Stimulated activated CD8-positive, alpha-beta memory T cell treated with anti-CD3 and anti-CD28 coated beads, Interleukin-15, amount 100 ng/mL, for 24 hours (primary cell): ENCODE measurements around the gene DBN1.

Experiments used
- DNase-seq: peaks from one replicate; pipeline ENCODE4 v3.0.0-alpha.2; 2020; ENCODE audit warnings: low read depth

The DBN1 gene

DNA sequence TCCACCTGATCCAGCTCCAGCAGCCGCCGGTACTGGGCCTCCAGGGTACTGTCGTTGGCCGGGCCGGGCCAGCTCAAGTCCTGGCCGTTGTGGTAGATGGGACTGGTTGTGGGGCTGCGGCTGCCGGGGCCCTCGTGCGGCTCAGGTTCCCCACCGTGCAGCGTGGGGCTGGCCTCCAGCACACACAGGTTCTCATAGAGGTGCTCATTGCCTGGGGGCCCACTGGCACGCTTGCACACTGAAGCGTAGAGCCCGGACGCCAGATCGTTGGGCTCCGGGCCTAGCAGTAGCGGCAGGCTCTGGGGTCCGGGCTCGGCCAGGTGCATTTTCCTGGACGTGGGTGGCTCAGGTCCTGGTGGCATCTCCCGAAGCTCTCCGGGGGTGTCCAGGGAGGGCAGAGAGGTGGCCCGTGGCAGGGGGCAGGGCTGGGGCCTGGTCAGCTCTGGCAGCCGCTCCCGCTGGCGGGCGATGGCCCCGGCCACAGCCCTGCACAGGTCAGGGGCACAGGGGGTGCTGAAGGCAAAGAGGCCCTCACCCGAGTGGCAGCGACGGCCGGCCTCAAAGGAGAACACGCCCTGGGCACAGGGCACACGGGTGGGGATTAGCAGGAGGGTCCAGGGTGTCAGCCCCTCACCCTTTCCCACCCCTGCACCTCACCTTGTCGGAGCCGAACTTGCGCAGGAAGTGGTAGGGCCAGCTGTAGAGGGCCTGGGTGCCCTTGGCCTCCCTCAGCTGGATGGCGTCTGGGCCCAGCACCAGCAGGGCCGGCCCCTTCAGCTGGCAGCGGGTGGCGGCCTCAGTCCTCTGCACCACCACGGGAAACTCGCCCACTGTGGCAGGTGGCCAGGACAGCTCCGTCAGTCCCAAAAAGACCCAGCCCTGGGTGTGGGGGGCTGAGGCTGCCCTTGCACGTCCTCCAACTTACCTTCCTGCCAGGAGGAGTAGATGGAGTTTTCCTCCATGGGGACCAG is 30.9 kb upstream of the DBN1 start:
- DNase-seq = no peak

DNA sequence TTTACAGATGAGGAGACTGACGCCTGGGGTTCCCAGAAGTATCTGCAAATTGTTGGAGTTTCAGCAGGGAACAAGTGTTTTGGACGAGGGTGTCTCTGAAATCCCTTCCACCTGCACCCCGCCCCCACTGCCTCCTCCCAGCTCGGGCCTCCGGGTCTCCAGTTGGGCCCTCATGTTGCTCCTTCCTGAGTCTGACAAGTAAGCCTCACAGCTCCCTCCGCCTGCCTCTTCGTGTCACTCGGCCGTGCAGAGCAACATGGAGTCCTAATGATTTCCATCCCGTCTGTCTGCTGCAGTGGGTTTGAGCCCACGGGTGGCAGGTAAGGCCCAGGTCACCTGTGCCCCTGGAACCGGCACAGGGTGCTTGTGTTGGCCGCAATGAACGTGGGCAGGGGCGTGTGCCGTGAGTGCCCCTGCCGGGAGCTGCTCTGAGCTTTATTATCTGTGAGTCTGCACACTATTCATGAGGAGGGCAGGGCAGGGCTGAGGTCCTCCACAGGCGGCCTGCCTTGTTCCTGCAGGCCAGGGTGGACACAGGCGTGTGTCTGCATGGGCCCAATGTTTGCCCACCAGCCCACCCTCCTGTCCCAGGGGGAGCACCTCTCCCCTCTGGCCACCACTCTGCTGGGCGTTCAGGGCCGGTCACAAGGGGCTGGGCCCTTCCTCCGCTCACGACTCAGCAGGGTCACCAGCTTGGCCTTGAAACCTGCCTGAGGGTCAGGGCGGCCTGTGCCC is 30.1 kb upstream of the DBN1 start:
- DNase-seq = no peak

DNA sequence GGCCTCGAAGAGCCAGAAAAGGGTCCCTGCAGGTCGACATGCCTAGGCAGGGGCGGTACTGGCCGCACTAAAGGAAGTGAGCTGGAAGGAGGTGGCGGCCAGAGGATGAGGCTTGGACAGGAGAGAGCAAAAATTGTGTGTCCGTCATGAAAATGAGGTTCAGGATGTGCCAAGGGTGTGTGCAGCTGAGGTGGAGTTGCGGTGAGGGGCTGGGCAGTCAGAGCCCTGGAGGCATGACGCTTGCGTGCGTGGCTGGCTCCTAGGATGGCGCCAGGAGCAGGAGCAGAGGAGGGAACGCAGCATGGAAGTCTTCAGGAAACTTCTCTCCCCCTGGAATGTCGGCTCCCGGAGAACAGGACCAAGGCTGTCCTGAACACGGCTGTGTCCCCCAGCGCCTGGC is 29.5 kb upstream of the DBN1 start:
- DNase-seq = no peak

DNA sequence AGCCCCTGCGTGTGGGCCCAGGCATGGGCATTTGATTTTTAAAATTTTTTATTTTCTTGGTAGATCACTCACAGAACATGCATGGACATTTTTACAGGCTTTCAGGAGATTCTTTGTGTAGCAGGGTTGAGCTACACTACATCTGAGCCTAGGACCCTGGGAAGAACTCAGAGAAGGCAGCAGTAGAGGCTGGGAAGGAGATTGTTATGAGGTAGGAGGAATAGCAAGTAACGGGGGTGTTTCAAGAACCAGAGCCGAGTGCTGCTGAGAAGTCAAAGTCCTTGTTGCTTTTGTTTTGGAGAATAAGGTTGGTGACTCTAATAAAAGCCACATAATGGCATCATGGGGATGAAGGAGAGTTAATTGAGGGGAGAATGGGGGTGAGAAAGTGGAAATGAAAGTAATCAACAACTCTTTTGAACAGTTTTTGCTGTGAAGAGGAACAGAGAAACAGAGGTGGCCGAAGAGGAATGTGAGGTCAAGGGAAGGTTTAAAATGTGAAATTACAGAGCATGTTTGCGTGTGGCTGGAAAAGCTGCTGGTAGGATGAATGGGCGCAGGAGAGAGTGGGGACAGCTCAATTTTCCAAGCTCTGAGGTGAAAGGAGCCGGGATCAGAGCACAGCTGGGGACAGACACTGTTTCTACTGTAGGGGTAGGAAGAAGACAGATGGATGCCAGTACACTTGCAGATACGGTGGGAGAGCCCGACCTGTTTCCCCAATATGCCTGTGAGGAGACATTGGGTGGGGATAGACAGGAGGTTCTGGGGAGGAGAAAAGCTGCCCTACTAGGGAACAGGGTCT is 28.6 kb upstream of the DBN1 start:
- DNase-seq = no peak

DNA sequence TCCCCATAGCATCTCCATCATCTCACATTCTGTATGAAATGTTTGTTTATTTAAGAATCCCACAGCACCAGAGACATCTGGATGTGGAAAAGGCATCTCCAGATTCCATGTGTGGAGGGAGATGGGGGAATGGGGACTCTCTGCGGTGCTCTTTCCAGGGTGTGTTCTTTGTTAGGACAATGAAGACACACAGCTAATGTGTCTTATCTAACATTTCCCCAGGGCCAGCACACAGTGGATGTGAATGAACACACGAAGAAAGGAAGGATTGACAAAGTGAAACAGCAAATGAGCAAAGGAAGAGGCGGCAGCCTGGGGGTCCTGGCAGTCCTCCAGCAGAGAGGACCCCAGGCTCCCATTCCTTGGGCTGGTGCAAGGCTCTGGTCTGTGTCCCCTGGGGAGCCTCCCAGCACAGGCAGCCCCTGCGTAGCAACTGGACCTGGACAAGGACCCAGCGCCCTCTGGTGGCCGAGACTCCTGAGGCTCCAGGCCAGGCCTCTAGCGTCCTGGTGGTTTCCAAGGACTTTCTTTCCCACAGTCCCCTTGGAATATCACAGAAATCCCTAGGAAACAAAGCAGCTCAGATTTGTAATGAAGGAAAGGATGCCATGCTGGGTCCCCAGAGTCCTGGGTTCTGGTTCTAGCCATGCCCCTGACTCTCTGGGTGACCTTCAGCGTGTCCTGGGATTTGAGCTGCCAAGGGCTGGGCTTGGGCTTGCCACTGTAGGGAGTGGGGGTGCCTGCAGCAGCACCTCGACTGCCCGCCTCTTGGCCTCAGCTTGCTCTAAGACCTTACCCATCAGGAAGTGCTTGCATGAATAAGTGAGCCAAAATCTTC is 27.5 kb upstream of the DBN1 start:
- peak; percentile 83 for DNase-seq

DNA sequence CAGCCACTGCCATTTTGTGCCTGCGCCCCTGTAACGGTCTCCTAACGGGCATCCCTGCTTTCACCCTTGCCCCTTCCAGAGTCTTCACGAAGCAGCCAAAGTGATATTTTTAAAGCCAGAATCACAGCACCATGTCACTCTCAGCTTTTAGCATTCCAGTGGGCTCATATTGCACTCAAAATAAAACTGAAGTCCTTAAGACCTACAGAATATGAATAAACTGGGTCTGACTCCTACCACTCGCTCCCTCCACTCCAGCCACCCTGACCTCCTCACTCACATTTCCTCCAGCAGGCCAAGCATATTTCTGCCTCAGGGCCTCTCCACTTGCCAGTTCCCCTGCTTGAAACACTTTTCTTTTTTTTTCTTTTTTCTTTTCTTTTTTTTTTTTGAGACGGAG is 26.4 kb upstream of the DBN1 start:
- no peak for DNase-seq

DNA sequence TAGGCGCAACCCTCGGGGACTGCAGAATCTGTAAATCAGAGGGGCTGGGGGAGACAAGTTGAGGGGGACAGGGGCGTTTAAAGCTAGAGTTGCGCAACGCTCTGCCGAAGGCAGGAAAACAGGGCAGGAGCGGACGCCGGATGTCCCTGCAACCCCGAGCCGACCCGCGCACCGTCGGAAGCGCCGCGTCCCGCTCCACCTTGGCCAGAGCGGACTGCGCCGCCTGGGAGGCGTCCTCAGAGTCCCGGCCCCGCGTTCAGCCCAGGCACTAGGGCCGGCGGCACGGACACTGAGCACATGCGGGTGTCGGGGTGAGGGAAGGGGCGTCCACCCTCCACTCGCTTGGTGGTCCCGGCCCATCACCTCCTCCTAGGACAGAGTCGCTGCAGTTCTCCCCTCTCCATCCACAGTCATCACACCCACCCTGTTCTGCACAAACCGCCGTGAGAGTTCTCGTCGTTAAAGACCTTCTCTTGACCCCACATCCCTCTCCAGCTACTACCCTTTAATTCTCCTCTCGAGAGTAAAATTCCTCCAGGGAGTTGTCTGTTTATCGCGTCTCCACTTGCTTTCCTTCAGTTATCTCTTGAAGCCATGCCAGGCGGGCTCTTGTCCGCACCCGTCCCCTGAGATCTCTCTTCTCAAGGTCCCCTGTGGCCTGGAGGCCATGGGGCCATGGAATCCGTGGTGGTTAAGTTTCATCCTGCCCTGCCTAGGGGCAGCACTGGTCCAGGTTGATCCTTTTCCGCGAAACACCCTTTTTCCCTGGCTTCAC is 24.8 kb upstream of the DBN1 start:
- no peak for DNase-seq

DNA sequence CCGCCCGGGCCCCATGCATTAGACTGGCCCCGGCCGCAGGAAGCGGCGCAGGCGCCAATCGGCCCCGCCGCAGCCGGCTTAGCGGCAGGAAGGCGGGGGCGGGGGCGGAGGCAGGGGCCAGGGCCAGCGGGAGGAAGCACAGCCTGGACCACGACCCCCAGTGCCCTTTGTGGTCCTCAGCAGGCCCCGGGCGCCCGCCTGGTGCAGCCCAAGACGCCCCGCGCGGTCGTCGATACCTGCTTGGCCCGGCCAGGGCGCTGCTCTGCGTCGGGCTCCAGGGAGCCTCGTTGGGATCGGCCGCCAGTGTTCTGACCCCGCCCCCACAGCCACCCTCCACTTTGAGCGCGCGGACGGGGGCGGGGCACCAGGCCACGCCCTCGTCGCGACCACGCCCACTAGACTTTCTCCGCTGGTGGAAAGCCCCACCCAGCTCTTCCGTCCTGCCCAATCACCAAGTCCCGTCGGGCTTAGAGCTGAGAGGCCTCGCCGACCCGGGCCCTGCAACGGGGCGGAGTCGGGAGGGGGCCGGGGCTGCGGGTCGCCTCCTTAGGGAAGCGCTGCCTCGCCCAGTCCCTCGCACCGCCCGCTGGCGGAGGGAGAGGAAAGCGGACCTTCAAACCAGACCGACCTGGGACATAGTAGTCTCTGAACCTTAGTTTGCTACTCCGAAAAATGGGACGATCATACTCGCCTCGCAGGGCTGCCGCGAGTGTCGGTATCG is 24.0 kb upstream of the DBN1 start, which contains the start of gene PDLIM7:
Gene PDLIM7, minus strand, starts transcription at position 313 of the 721 bp plus-strand sequence. CDS start 1,092 bp downstream, outside the sequence.
- DNase-seq = peak; percentile 95

DNA sequence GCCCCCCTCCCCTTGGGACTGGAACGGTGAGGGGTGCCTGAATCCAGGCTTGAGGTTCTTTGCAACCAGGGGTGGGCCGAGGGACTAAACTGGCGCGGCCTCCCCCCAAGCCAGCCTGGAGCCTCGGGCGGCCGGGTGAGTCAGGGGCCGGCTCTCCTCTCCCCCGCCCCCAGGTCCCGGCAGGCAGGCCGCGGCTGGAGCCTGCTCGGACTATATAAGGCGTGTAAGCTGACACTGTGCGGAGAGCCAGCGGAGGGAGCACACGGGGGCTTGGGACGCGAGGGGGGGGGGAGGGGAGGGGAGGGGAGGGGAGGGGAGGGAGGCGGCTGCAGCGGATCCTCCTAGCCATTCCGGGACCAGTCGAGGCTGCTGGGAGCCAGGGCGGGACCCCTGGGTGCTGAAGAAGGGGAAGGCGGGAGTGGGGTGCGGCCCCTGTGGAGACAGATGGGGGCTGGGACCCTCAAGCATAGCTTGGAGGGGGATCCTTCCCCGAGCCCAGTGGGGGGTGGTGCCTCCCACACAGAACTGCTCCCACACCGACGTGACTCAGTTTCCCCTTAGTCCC is 23.4 kb upstream of the DBN1 start:
- no peak for DNase-seq

DNA sequence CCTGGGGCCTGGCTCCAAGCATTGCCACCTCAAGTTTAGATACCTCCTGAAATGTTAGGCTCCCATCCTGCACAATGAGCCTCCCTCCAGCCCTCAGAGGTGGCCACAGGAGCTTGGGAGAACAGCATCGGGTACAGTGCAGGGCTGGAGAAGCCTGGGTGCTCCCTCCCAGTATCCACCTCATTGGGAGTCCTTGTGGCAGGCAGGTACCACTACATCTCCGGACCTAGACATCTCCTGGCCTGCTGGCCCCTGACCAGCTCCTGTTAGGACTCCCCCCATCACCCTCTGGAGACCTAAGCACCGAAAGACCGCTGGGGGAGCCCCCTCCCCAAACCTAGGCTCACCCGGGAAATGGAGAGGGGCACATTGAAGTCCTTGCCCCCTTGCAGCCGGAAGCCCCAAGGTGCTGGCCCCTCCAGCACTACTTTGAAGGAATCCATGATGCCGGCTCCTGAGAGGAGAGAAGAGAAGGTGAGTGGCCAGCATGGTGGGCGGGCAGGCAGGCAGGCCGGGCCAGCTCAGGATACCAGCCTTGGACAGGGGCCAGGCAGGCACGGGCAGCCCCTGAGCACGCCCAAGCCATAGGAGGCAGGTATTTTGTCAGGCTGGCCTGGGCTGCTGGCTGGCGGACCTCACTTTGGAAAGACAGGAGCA is 22.8 kb upstream of the DBN1 start:
- DNase-seq = no peak

DNA sequence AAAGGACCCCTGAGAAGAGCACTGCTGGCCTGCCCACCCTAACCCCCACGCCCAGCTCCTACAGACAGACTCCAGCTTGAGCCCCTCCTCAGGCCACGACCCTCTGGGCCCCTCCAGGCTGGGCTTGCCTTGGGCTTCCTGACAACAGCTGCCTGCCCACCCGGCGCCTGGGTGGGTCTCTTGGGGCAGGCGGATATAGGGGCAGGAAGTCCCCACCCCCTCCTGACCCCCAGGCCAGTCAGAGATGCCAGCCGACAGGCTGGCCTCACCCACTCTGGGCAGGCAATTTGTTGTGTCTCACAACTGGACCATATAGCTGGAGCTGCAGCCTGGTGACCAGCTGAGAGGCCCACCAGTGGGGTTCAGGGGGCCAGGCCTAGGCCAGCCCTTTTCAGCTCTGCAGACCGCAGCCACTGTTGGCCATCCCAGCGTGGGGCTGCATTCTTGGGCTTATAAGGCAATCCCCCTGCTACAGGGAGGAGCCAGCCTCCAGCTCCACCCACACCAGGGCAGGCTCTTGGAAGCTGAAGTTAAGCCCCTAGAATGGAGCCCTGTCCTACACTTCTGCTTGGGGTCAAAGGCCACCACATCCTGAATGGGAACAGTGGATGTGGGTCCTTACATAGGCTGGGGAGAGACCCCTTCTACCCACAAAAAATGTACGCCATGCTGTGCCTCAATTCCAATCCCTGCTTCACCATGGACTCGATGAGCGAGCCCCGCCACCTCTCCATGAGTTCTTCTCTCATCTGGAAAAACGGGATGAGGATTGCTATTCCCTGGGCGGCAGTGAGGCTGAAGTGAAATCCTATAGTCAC is 22.0 kb upstream of the DBN1 start:
- no peak for DNase-seq

DNA sequence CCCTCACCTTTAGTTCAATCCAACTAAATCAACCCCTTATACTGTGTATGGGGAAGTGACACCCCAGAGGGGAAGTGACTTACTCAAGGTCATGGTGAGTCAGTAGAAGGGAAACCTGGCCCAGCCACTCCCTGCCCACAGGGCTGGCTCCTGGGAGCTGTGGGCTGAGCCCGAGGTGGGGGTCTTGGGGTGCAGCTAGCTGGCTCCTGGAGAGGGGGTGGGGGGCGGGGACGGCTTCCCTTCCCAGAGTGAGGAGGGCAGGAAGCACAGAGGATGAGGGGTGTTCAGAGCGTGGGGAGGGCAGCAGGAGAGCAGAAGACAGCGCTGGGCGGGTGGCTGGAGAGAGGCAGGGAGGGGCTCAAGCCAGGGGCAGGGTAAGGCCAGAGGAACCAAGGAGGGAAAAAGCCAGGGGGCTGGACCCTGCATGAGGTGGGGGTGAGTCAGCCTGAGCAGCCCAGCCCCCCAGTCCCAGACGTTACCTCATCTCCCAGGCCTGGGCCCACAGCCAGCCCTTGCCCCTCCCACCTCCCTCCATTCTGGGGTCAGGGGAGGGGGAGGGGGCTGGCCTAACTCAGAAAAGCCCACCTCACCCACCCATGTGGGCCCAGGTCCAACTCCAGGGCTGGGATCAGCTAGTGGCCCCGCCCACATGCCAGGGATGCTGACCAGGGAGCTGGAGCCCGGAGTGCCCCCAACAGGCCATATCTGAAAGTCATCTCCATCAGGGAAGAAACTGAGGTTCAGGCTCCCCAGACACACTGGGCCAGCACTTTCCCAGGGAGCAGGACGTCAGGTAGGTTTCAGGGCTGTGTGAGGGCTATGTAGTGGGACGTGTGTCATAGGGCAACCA is 21.1 kb upstream of the DBN1 start:
- no peak for DNase-seq

DNA sequence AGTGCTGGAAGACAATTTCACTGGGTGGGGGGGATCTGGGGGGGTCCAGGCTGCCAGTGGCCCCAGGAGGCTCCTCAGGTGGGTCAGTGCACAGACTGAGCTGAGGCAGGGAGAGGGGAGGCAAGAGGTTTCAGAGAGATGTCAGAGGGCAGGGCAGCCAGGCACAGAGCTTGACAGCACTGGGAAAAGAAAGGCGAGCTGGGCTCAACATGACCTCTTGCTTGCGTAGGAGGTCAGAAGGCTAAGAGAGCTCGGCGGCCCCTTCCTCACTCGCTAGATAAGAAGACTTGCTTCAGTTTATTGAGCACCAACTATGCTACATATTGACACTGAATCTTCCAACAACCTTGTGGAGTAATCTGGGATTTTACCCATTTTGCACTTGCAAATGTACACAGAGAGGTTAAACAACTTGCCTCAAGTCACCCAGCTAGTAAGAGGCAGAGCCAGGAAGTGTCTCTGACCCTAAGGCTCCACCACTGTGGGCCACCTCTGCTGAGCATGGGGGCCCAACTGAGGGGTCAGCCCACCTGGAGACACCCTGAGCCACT is 20.4 kb upstream of the DBN1 start:
- DNase-seq = no peak

DNA sequence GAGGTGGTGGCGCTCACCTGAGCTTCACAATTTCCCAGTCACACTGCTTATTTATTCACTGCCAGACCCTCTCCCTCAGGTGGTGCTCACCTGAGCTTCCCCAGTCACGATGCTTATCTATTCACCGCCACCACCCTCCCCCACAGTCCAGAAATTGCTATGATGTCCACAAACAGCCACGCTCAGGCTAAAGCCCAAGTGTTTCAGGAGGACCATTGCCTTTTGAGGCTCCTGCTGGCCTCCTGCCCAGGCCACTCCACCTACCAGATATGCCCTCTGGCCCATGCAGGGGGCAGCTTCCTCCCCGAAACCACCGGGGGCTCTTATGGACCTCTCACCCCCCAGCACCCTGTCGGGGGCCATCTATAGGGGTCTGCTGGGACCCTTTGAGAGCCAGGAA is 19.4 kb upstream of the DBN1 start:
- no peak for DNase-seq

DNA sequence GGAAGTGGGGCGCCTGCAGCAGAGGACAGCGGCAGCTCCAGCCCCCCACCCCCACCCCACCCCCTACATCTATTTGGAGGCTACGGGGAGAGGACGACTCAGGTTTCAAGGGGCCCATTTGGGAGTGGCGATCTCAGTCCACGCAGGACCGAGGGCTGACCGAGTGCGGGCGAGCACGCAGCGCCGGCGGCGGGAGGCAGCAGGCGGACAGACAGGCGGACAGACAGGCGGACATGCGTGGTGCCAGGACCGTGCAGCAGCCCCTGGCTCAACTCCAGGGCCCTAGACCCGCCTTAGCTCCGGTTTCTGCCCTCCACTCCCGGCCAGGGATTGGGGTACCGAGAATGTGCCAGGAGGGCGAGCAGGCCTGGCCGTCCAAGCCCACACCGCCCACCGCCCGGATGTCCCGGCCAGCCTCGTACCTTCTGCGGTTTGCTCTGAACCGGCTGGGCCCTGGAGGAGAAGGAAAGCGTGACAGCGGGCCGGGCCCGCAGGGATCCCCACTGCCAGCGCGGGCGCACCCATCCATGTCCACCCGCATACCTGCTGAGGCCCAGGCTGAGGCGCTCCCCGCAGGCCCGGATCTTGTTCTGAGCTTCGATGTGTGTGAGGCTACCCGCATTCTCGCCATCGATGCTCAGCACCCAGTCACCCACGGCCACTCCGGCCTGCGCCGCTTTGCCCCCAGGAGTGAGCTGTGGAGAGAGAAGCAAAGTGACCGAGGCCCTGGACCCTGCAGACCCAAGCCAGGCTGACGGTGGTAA is 18.7 kb upstream of the DBN1 start:
- no peak for DNase-seq

DNA sequence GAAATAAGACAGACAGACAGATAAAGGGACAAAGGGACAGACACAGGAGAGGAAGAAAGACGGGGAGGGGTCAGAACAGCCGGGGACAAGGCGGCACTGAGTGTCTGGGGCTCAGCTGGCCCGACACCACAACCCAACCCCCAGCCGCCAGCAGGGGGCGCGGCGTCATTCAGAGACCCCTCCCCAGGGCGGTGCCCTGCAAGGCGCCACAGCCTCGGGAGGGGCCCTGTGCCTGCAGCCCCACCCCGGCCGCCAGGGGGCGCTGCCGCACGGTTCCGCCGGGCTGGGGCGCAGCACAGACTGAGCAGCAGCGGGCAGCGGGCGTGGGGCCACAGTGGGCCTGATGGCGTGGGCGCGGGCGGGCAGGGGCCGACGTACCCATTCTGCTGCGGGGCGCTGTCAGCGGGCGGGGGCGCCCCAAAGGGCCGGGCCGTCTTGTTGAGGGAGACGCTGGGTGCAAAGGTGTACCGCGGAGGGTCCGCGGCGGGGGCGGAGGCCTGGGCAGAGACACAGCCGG is 18.1 kb upstream of the DBN1 start:
- DNase-seq = no peak
